ENCODE measurements around the gene TGIF1.

GRCh38 chr18:3450012-3450798, at the start of gene TGIF1:
- no peak for TF ChIP-seq CTCF (conservative IDR thresholded peaks at IDR 0.05; ENCODE audit: low read length)
- no peak for TF ChIP-seq EZH2phosphoT487 (IDR thresholded peaks at IDR 0.05; ENCODE audit: borderline replicate concordance, low read depth, low read length)
